22Rv1 (cell line): ENCODE results near the gene ARHGAP30.

Experiments used
- ZFX ChIP-seq: fragments of 450-650 bp; IDR thresholded peaks from 2 replicates; pipeline ENCODE4 v1.6.1; 2017; ENCODE audit warnings: antibody characterized with exemption, borderline replicate concordance
- TF ChIP-seq, protein P1 (sequence below): fragments of 450-650 bp; IDR thresholded peaks from 2 replicates; pipeline ENCODE4 v1.5.1; 2017; ENCODE audit warnings: mild to moderate bottlenecking

DNA sequence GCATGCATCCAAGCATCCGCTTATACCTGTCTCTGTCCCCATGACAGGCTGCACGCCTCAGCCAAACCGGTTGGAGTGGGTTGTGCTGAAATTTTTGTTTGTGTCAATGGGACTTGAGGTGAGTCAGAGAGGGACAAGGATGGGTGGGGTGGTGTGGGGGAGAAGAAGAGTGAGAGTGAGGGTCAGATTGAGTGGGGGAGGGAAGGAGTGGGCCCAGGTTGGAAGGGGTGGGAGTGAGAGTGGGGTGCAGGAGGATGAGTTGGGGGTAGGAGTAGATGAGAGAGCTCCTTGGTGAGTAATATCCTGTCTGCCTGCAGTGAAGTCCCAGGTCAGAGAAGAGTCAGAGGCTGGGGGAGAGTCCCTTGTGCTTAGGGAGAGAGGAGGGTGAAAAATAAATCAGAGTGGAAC lies 22.9 kb upstream of the ARHGAP30 start:
- TF ChIP-seq, protein P1, sequence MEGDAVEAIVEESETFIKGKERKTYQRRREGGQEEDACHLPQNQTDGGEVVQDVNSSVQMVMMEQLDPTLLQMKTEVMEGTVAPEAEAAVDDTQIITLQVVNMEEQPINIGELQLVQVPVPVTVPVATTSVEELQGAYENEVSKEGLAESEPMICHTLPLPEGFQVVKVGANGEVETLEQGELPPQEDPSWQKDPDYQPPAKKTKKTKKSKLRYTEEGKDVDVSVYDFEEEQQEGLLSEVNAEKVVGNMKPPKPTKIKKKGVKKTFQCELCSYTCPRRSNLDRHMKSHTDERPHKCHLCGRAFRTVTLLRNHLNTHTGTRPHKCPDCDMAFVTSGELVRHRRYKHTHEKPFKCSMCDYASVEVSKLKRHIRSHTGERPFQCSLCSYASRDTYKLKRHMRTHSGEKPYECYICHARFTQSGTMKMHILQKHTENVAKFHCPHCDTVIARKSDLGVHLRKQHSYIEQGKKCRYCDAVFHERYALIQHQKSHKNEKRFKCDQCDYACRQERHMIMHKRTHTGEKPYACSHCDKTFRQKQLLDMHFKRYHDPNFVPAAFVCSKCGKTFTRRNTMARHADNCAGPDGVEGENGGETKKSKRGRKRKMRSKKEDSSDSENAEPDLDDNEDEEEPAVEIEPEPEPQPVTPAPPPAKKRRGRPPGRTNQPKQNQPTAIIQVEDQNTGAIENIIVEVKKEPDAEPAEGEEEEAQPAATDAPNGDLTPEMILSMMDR: no peak
- TF ChIP-seq ZFX: no peak
